WI38 (cell line): Measurements from ENCODE around the gene MAN1C1.

Experiments
- H3K4me3 ChIP-seq: 2 replicates; pipeline ENCODE4 v1.5.1; 2011; ENCODE audit warnings: low read depth, mild to moderate bottlenecking, control low read depth, low read length
- CTCF ChIP-seq: IDR thresholded peaks from 2 replicates; pipeline ENCODE4 v1.5.1; 2012; ENCODE audit warnings: low read depth, mild to moderate bottlenecking, control low read depth, low read length

MAN1C1 gene

GRCh38 chr1:25683177-25683576 lies 66.6 kb downstream of the MAN1C1 start:
- H3K4me3 ChIP-seq = no peak overlapping the region
- no peak for TF ChIP-seq CTCF

GRCh38 chr1:25683731-25684130 lies 67.1 kb downstream of the MAN1C1 start:
- no peak for TF ChIP-seq CTCF
- H3K4me3 ChIP-seq = no peak overlapping the region

GRCh38 chr1:25684216-25684965 lies 67.8 kb downstream of the MAN1C1 start:
- TF ChIP-seq CTCF = no peak
- H3K4me3 ChIP-seq = no peak overlapping the region

GRCh38 chr1:25685211-25685750 lies 68.7 kb downstream of the MAN1C1 start:
- no peak overlapping the region for H3K4me3 ChIP-seq
- no peak for TF ChIP-seq CTCF

GRCh38 chr1:25685938-25686665 lies 69.5 kb downstream of the MAN1C1 start:
- TF ChIP-seq CTCF = no peak
- H3K4me3 ChIP-seq = no peak overlapping the region

GRCh38 chr1:25687221-25688017 lies 70.8 kb downstream of the MAN1C1 start:
- no peak overlapping the region for H3K4me3 ChIP-seq
- TF ChIP-seq CTCF = no peak
